ENCODE data around the gene UBL4A.

Gene UBL4A

DNA sequence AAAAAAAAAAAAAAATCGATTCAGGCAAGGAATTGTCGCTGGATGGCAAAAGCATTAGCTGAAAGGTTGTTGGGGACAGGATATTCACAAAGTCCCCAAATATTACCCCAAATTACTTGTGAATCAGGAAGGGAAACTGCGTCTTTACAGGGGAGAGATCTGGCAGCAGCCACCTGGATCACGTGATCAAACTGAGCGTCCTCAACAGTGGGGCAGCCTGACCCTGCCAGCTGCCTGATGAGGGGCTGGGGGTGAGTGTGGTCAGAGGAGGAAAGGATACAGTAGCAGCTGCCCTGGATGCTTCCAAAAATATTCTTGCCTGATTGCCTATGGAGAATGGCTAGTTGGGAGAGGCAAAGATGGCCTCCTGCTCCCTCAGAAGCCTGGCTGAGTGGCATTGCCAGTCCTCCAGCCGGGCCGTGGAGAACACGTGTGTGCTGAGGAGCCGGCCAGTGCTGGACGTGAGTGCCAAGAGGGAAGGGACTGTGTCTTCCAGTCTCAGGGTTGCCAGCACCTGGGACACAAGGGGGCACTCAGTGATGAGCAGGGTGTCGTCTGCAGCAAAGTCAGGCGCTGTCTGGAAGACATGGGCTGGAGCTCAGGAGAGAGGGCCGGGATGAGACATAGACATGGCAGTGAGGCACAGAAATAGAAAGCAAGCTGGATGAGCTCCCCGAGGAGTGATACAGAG is 4.4 kb downstream of the UBL4A start:
- no peak for DNase-seq

GRCh38 chrX:154481195-154481594 is 5.2 kb downstream of the UBL4A start:
- DNase-seq: no peak

DNA sequence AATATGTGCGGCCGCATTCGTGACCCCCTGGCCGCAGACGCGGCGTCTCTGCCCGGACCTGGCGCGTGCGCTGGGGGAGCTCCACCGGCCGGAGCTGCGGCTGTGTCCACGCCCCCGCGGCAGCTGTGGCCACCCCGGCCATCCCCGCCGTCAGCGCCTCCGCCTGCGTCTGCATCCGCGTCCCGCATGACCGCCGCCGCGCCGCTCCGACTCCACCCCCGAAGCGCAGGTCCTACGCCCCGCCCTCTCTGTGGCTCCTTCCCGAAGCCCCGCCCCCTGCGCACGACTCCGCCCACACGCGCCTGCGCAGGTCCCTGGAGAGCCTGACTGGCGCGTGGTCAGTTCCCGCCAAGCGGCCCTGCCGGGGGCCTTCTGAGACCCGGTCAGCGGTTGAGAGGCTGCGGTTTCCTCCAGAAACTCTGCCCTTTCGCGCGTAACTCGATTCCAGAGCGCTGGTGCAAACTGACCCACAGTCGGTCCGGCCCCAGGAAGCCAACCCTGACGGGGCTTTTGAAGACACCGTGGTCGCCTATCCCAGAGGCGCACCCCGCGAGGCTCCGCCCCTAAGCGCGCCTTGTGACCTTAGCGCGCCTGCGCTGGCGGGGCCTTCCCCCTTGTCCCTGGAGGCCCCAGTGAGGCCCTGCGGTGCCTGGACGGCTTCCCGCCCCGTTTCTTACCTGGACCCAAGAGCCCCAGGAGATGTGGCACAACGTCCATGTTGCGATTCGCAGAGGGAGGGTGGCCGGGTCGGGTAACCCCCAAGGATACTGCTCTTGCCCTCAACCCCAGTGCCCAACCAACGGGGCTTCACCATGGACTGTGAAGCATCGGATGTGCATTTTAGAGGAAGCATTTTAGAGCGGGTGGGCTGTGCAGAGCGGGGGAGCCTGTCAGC is 7.4 kb downstream of the UBL4A start, which contains the start of gene LAGE3:
Gene LAGE3 (minus strand): TSS at position 554 of the 895 bp plus-strand sequence. CDS start 366 bp downstream, at position 188.
- DNase-seq: peak; percentile 67

DNA sequence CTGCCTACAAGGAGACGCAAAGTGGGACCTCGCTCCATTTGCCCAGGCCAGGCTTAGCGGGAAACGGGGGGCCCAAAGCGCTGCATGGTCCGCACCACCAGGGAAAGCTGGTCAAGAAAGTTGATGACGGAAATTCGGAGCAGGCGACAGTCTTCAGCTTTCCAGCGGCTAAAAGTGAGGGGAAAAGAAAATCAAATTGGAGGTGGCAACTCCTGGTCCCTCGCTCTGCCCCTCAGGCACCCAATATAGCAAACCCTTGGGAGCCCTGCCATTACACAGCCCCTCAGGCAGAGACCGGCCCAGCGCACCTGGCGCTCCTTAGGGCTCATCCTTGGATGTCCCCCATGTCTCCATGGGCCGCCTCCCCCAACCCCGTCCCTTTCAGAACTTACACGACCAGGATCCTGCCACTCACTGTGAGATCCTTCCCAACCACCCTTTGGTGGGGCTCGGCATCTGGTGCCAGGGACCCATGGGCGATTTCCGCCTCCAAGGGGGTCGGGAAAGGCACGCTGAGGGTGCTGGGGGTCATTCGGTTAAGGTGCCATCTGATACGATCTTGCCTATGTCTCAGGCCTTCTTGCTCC is 8.4 kb downstream of the UBL4A start:
- no peak for DNase-seq

DNA sequence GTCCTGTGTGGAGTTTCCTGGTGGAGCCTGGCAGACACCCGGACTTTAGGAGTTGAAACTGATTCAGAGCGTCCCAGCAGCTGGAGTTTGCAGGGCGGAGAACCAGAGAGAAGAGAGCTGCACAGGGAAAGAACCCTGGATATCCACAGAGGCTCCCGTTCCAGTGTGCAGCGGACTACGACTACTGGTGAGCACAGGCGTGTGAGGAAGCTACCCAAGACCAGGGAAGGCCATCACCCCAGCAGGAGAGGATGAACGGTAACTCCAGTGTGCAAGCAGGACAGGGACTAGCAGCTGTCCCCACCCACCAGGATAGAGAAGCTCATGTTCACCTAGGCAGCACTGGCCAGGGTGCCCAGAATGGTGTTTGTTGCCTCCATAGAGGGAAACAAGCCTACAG is 9.6 kb downstream of the UBL4A start:
- no peak for DNase-seq

DNA sequence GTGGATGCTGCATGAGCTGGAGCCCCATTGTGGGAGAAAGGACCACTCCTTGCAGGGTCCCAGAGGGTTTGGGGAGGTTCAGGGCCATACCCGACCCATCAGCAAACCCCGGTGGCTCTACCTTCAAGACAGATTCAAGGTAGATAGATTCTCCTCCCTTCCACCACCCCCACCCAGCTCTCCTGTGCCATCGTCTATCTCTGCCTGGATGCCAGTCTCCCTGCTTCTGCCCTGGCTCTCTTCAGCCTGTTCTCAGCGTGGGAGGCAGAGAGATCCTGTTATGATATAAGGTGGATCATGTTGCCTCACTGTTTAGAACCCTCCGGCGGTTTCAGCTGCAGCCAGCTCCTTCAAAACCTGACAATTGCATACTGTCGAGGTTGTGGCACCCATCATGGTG is 12.7 kb downstream of the UBL4A start:
- no peak for DNase-seq

DNA sequence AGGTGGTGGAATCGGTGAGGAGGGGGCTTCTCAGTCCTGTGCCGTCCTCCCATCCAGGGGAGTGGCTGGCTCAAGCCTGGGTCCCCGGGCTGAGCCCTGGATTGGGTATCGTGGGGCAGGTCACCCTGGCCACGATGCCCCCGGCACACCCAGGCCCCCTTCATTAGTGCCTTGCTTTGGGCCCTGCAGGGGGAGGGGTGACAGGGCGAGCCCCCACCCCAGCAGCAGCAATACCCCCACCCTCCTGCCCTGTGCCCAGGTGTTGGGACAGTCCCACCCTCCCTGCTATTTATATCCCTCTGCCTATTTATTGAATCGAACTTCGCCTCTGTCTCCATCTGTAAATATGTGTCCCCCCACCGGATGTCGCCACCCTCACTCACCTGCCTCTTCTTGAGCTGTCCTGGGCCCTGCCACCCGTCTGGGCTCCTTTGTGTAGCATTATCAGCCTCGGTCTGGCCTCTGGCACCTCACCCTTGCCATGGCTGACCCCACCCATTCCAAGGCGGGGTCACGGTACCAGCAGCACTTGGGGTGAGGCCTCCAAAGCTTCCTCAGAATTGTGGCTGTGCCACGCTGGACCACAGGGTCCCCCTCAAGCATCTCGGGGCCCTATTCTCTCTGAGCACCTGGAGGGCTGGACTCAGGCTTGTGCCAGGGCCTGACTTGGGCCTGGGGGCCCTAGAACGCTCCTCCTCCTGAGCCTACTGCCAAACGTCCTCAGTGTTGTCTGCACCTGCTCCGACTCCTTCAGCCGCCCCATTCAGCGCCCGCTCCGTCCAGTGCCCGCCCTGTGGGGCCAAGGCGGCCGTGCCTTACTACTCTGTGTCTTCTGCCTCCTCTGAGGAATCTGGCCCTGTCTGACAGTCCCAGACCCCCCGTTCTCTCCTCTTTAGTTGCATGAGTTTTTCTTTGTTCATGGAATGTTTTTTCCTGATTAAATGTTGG is 13.5 kb downstream of the UBL4A start:
- no peak for DNase-seq

DNA sequence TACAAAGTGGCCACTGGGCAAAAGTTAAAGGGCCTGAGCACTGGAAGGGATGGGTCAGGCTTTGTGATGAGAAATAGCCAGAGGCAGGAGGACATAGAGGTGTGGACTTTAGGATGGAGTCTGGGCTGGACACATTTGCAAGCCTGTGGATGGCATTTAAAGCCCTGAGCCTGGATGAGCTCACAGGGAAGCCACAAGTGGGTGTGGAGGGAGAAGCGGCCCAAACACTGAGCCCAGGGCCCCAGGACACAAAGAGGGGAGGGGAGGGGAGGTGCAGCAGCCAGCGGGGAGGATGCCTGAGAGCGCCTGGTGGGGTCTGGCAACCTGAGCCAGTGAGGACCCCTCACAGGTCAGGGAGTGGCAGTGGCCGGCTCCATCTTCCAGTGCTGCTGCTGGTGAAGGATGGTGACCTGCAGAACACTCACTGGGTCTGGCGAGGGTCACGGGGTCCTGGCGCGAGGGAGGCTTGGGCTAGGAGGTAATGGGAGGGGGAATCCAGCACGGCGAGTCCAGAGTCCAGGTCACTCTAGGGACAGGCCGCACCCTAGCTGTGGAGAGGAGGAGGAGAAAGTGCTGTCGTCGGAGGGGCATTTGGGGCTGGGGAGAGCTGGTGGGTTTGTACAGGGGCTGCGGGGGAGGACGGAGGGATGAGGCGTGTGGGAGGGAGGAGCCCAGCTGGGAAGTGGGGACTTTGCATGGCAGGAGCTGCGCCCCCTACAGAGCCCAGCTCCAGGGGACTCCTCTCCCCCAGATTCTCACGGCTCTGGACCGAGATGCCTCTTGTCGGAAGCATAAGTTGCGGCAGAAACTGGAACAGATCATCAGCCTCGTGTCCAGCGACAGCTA is 14.4 kb downstream of the UBL4A start:
- no peak for DNase-seq

GRCh38 chrX:154470914-154471568 is 15.4 kb downstream of the UBL4A start:
- DNase-seq: no peak

- no peak for DNase-seq
These were observed 16.0 kb downstream of the UBL4A start for GRCh38 chrX:154470434-154470833.

GRCh38 chrX:154469880-154470279 is 16.5 kb downstream of the UBL4A start:
- no peak for DNase-seq

DNA sequence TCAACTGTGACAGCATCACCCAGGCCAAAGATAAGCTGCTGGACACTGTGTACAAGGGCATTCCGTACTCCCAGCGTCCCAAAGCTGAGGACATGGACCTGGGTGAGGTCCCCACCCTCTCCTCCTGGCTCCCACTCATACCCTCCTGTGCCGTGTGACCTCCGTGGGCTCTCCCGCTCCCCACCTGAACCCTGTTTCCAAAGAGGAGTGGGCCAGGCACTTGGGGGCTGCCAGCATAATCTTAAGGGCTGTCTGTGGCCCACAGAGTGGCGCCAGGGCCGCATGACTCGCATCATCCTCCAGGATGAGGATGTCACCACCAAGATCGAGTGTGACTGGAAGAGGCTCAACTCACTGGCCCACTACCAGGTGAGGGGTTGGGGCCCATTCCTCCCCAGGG is 17.3 kb downstream of the UBL4A start:
- DNase-seq: no peak

DNA sequence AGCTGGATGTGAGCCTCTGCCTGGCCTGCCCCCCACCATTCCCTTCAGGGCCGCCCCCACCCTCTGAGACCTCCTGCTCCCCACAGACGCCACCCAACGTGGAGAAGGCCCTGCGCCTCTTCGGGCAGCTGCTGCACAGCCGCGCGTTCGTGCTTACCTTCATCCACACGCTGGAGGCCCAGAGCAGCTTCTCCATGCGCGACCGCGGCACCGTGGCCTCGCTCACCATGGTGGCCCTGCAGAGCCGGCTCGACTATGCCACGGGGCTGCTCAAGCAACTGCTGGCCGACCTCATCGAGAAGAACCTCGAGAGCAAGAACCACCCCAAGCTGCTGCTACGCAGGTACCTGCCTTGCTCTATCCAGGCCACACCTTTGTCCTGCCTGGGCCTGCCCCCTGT is 18.2 kb downstream of the UBL4A start:
- no peak for DNase-seq

- DNase-seq: no peak
These were observed 18.9 kb downstream of the UBL4A start for GRCh38 chrX:154467556-154467955.

DNA sequence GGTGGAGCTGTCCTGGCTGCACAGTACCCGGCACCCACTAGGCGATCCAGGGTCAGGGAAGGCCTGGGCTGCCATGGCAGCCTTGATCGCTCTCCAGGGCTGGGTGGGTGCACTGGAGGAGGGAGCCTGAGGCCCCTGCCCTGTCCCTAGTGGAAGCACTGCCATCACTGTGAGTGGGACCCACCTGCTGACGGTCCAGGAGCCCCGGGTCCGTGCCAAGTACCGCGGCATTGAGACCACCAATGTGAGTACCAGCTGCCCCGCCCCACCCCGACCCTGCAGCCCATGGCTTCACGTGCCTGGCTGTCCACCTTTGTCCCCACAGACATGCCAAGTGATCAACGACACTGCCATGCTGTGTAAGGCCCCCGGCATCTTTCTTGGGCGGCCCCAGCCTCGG is 19.5 kb downstream of the UBL4A start:
- DNase-seq: no peak

GRCh38 chrX:154466036-154466435 is 20.4 kb downstream of the UBL4A start:
- no peak for DNase-seq

GRCh38 chrX:154465601-154466000 is 20.8 kb downstream of the UBL4A start:
- DNase-seq: no peak

- DNase-seq: no peak
These were observed 21.5 kb downstream of the UBL4A start for GRCh38 chrX:154464806-154465365.

GRCh38 chrX:154463611-154464220 is 22.7 kb downstream of the UBL4A start:
- DNase-seq: no peak

DNA sequence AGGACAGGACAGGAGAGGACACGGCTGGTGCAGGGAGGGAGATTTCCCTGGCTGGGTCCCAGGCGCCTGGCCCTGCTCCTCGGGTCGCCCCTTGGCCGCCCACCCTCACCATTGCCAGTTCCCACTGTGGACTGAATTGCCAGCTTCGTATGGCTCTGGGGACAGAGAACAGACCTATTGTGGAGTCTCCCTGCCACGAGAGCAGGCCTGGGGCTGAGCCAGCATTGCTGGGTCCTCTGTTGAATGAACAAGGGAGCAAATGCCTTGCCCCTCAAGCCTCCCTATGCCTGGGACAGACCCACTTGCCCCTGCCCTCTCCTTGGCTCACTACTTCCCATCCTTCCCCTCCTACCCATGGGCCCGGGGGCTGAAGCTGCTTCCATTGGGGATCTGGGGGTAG is 24.0 kb downstream of the UBL4A start:
- DNase-seq: no peak

All from NCI-H510A treated with DMSO at 0.1 percent for 48 hours (cell line).